GM18508 (cell line): ENCODE results near the gene ALDH7A1.
"Not testable (repeated sequence)": the region's sequence is repeated elsewhere in the genome, so short reads cannot be mapped to it uniquely, and the experiment has no call there.

Source experiments
- ATAC-seq: cut with Tn5 transposase; IDR thresholded peaks from one replicate; pipeline ENCODE4 v1.9.1; 2021; ENCODE audit warnings: moderate number of reproducible peaks; ENCODE audit not compliant: insufficient read depth, unreplicated experiment

The ALDH7A1 gene

GRCh38 chr5:126597156-126597555 lies 2.1 kb upstream of the ALDH7A1 start:
- no peak for ATAC-seq

- ATAC-seq: no peak
Measured at GRCh38 chr5:126595486-126596083, 566 bp upstream of the ALDH7A1 start.

- no peak for ATAC-seq
Measured at GRCh38 chr5:126591549-126591948, 3.5 kb downstream of the ALDH7A1 start.

- ATAC-seq: no peak
Measured at GRCh38 chr5:126589536-126590297, 5.3 kb downstream of the ALDH7A1 start.

GRCh38 chr5:126587551-126588390 lies 7.2 kb downstream of the ALDH7A1 start:
- no peak for ATAC-seq

- no peak for ATAC-seq
Measured at GRCh38 chr5:126583761-126584160, 11.3 kb downstream of the ALDH7A1 start.

- ATAC-seq: no peak
Measured at GRCh38 chr5:126579716-126580115, 15.3 kb downstream of the ALDH7A1 start.

GRCh38 chr5:126577415-126577814 lies 17.6 kb downstream of the ALDH7A1 start:
- ATAC-seq: no peak

- no peak for ATAC-seq
Measured at GRCh38 chr5:126576974-126577373, 18.0 kb downstream of the ALDH7A1 start.

- ATAC-seq: no peak
Measured at GRCh38 chr5:126575644-126576043, 19.4 kb downstream of the ALDH7A1 start.

- no peak for ATAC-seq
Measured at GRCh38 chr5:126568206-126568755, 26.7 kb downstream of the ALDH7A1 start.

GRCh38 chr5:126562823-126563222 lies 32.2 kb downstream of the ALDH7A1 start:
- peak; percentile 96 for ATAC-seq

- ATAC-seq: no peak
Measured at GRCh38 chr5:126561908-126562307, 33.1 kb downstream of the ALDH7A1 start.

GRCh38 chr5:126555101-126555500 lies 39.9 kb downstream of the ALDH7A1 start:
- ATAC-seq: not testable (repeated sequence)

GRCh38 chr5:126552614-126553013 lies 42.4 kb downstream of the ALDH7A1 start:
- no peak for ATAC-seq

GRCh38 chr5:126544087-126544740 lies 50.8 kb downstream of the ALDH7A1 start:
- peak; percentile 61 for ATAC-seq

GRCh38 chr5:126543660-126544059 lies 51.4 kb downstream of the ALDH7A1 start:
- no peak for ATAC-seq

GRCh38 chr5:126543009-126543408 lies 52.0 kb downstream of the ALDH7A1 start:
- no peak for ATAC-seq

GRCh38 chr5:126542441-126542840 lies 52.6 kb downstream of the ALDH7A1 start:
- ATAC-seq: no peak

- ATAC-seq: no peak
Measured at GRCh38 chr5:126540631-126541030, 54.4 kb downstream of the ALDH7A1 start.
